IMR-90 (cell line): ENCODE data around the gene PPOX. TPM values are rescaled to one million over a fixed set of nuclear protein-coding genes. Genes with fewer than 3 reads are reported as not detected.
A peak's percentile ranks its signal among the peaks of the same experiment; 100 is the strongest.

ENCODE experiments used
- ATAC-seq: fragments of 200-7000 bp; cut with Tn5 transposase; 2 replicates; pipeline ENCODE4 v1.9.1; 2020; ENCODE audit warnings: low read depth, mild to moderate bottlenecking, moderate library complexity
- BruUV-seq: library from RNA; stranded (reverse); fragments of 400-500 nt; replicated peaks from 2 replicates; lab custom pipeline; 2021; lab: Mats Ljungman, UMichigan
- CTCF ChIA-PET: fragments of 300-600 bp; formaldehyde crosslinking; extraction: SDS; loops from one replicate; lab custom pipeline; 2021; ENCODE audit warnings: antibody characterized with exemption; lab: Yijun Ruan, JAX
- POLR2A ChIA-PET: fragments of 300-600 bp; sonication (Branson Sonifier 250); formaldehyde crosslinking; loops from one replicate; lab custom pipeline; 2022; ENCODE audit warnings: antibody characterized with exemption; ENCODE audit not compliant: unreplicated experiment; lab: Charles Lee
- DNase-seq: peaks from one replicate; pipeline ENCODE4 v3.0.0; 2013
- H2AFZ ChIP-seq: replicated peaks from 2 replicates; pipeline ENCODE3; 2013; ENCODE audit warnings: low read length, mild to moderate bottlenecking; ENCODE audit not compliant: poor library complexity
- H2AK5ac ChIP-seq: 2 replicates; pipeline ENCODE4 v1.6.1; 2013; ENCODE audit warnings: low read depth, low read length, inconsistent platforms
- H2AK9ac ChIP-seq: replicated peaks from 2 replicates; pipeline ENCODE3; 2013; ENCODE audit warnings: mild to moderate bottlenecking, low read depth, low read length, moderate library complexity; ENCODE audit not compliant: poor library complexity
- H2BK120ac ChIP-seq: 2 replicates; pipeline ENCODE4 v1.6.1; 2013; ENCODE audit warnings: low read depth, low read length, inconsistent platforms
- H2BK15ac ChIP-seq: 3 replicates; pipeline ENCODE4 v1.6.1; 2013; ENCODE audit warnings: low read depth, low read length, inconsistent platforms
- H2BK20ac ChIP-seq: 2 replicates; pipeline ENCODE4 v1.6.1; 2013; ENCODE audit warnings: low read depth, mild to moderate bottlenecking, inconsistent platforms, low read length, moderate library complexity
- H2BK5ac ChIP-seq: 2 replicates; pipeline ENCODE4 v1.6.1; 2013; ENCODE audit warnings: mild to moderate bottlenecking, low read depth, low read length, inconsistent platforms; ENCODE audit not compliant: poor library complexity, severe bottlenecking
- H3K14ac ChIP-seq: replicated peaks from 2 replicates; pipeline ENCODE4 v1.6.1; 2013; ENCODE audit warnings: low read depth, low read length, inconsistent platforms
- H3K18ac ChIP-seq: 2 replicates; pipeline ENCODE4 v1.6.1; 2013; ENCODE audit warnings: low read depth, low read length, control low read depth
- H3K23ac ChIP-seq: 2 replicates; pipeline ENCODE4 v1.6.1; 2013; ENCODE audit warnings: low read depth, low read length, inconsistent platforms
- H3K27ac ChIP-seq: 2 replicates; pipeline ENCODE4 v1.5.1; 2013; ENCODE audit warnings: mild to moderate bottlenecking, control low read depth, low read length; ENCODE audit not compliant: insufficient read depth
- H3K27me3 ChIP-seq: 2 replicates; pipeline ENCODE4 v1.6.1; 2013; ENCODE audit warnings: low read length; ENCODE audit not compliant: control insufficient read depth, insufficient read depth
- H3K36me3 ChIP-seq: 2 replicates; pipeline ENCODE4 v1.6.1; 2013; ENCODE audit warnings: low read length, mixed read lengths; ENCODE audit not compliant: control insufficient read depth, insufficient read depth
- H3K4ac ChIP-seq: 2 replicates; pipeline ENCODE4 v1.6.1; 2013; ENCODE audit warnings: low read depth, low read length, inconsistent platforms
- H3K4me1 ChIP-seq: 2 replicates; pipeline ENCODE4 v1.6.1; 2013; ENCODE audit warnings: low read length, mixed read lengths; ENCODE audit not compliant: control insufficient read depth, insufficient read depth
- H3K4me2 ChIP-seq: 2 replicates; pipeline ENCODE4 v1.6.1; 2013; ENCODE audit warnings: low read depth, mild to moderate bottlenecking, control low read depth, low read length, moderate library complexity
- H3K4me3 ChIP-seq: 2 replicates; pipeline ENCODE4 v1.5.1; 2013; ENCODE audit warnings: low read depth, mild to moderate bottlenecking, control low read depth, low read length, moderate library complexity; ENCODE audit not compliant: insufficient read depth
- H3K56ac ChIP-seq: 2 replicates; pipeline ENCODE4 v1.6.1; 2013; ENCODE audit warnings: low read length, inconsistent platforms; ENCODE audit not compliant: insufficient read depth; ENCODE audit errors: extremely low read depth
- H3K79me1 ChIP-seq, 2 experiments: 2 replicates each; pipeline ENCODE4 v1.6.1; 2013; ENCODE audit warnings: low read length in 2 of 2, inconsistent platforms in 1 of 2, low read depth in 1 of 2
- H3K9ac ChIP-seq: 2 replicates; pipeline ENCODE4 v1.6.1; 2013; ENCODE audit warnings: low read depth, low read length, control low read depth
- H3K9me1 ChIP-seq: 2 replicates; pipeline ENCODE4 v1.6.1; 2013; ENCODE audit warnings: low read length, inconsistent platforms; ENCODE audit not compliant: insufficient read depth
- H3K9me3 ChIP-seq: 2 replicates; pipeline ENCODE4 v1.6.1; 2013; ENCODE audit warnings: low read length; ENCODE audit not compliant: control insufficient read depth, insufficient read depth
- H4K20me1 ChIP-seq: 2 replicates; pipeline ENCODE4 v1.6.1; 2013; ENCODE audit warnings: low read length, inconsistent platforms; ENCODE audit not compliant: insufficient read depth
- H4K5ac ChIP-seq: 2 replicates; pipeline ENCODE4 v1.6.1; 2013; ENCODE audit warnings: mild to moderate bottlenecking, low read depth, low read length, control low read depth
- H4K8ac ChIP-seq, 2 experiments: 2 replicates each; pipeline ENCODE4 v1.6.1; 2013; ENCODE audit warnings: low read depth in 2 of 2, low read length in 2 of 2, control low read depth in 1 of 2, inconsistent platforms in 1 of 2
- H4K91ac ChIP-seq: 2 replicates; pipeline ENCODE4 v1.6.1; 2013; ENCODE audit warnings: low read depth, low read length, inconsistent platforms; ENCODE audit not compliant: insufficient read depth
- BHLHE40 ChIP-seq: fragments of 150-350 bp; IDR thresholded peaks from 2 replicates; pipeline ENCODE4 v1.6.1; 2016; ENCODE audit warnings: mild to moderate bottlenecking, low read depth, low read length
- CEBPB ChIP-seq: IDR thresholded peaks from 2 replicates; pipeline ENCODE4 v1.6.1; 2012; ENCODE audit warnings: low read depth, low read length, improper control_type of control experiment
- CHD1 ChIP-seq: IDR thresholded peaks from 2 replicates; pipeline ENCODE4 v1.6.1; 2012; ENCODE audit warnings: low read depth, low read length, improper control_type of control experiment
- FOS ChIP-seq: fragments of 150-350 bp; IDR thresholded peaks from 2 replicates; pipeline ENCODE4 v1.6.1; 2016; ENCODE audit warnings: low read depth, low read length
- MXI1 ChIP-seq: IDR thresholded peaks from 2 replicates; pipeline ENCODE4 v1.6.1; 2012; ENCODE audit warnings: low read depth, mild to moderate bottlenecking, low read length, moderate library complexity, borderline replicate concordance
- NFE2L2 ChIP-seq: fragments of 150-350 bp; IDR thresholded peaks from 2 replicates; pipeline ENCODE4 v1.6.1; 2016; ENCODE audit warnings: low read depth, mild to moderate bottlenecking, low read length
- POLR2A ChIP-seq: IDR thresholded peaks from 2 replicates; pipeline ENCODE4 v1.6.1; 2012; ENCODE audit warnings: mild to moderate bottlenecking, low read depth, low read length
- RAD21 ChIP-seq: IDR thresholded peaks from 2 replicates; pipeline ENCODE4 v1.6.1; 2012; ENCODE audit warnings: low read length, improper control_type of control experiment
- RCOR1 ChIP-seq: IDR thresholded peaks from 2 replicates; pipeline ENCODE4 v1.6.1; 2012; ENCODE audit warnings: mild to moderate bottlenecking, low read length, improper control_type of control experiment; ENCODE audit not compliant: insufficient replicate concordance
- USF2 ChIP-seq: fragments of 150-350 bp; IDR thresholded peaks from 2 replicates; pipeline ENCODE4 v1.6.1; 2017; ENCODE audit warnings: mild to moderate bottlenecking, antibody characterized with exemption, low read length, low read depth
- WGBS, 2 experiments: methylation state at CpG; one replicate each; pipeline versions ENCODE4 v1.1.5 to v1.1.7; 2013; ENCODE audit warnings: missing lambda C conversion rate in 2 of 2; ENCODE audit not compliant: insufficient read length in 1 of 2; ENCODE audit errors: extremely low coverage in 2 of 2; 5-methylcytosine and 5-hydroxymethylcytosine counted together
- dilution Hi-C: fragments of 300-500 bp; cut with HindIII; formaldehyde crosslinking; loops from one replicate; pipeline ENCODE4 v1.14.3; 2018; ENCODE audit warnings: low sequenced_read_pairs; ENCODE audit not compliant: unreplicated experiment
- in situ Hi-C: fragments of 300-500 bp; cut with MboI; formaldehyde crosslinking; loops from 3 replicates; pipeline ENCODE4 v1.14.3; 2019; ENCODE audit warnings: low sequenced_read_pairs, inconsistent platforms, mixed read lengths
- intact Hi-C: fragments of 100-400 bp; cut with micrococcal nuclease; formaldehyde crosslinking; loops from 2 replicates; pipeline ENCODE4 v1.10.0; 2022
- polyA plus RNA-seq, 3 experiments: library from polyadenylated mRNA; depleted of rRNA; stranded (reverse); fragments of >200 nt; gene quantifications; 2 replicates each; pipeline ENCODE4 v1.2.3, GENCODE V29; 2012; ENCODE audit warnings: low replicate concordance in 1 of 3
- total RNA-seq: library from RNA; depleted of rRNA; stranded (reverse); fragments of >200 nt; gene quantifications from 2 replicates; pipeline ENCODE4 v1.2.3, GENCODE V29; 2012

Gene PPOX
- total and polyA plus RNA-seq, 2 of the 4 experiments (the other 2 are of a cell fraction), result 6.1 to 14.3 TPM

GRCh38 chr1:161172776-161173376 is 6.7 kb downstream of the PPOX start:
- no CpG with 5 or more reads among the region's 4 CpGs for WGBS, 2 experiments
- H2AK9ac ChIP-seq, result no peak overlapping the region
- peaks cover 13% of the 10 kb centered on the region; the same call in 1 of the 2 replicates for H4K20me1 ChIP-seq
- no peak overlapping the region for H2AFZ ChIP-seq
- ATAC-seq (peak; percentile 52), DNase-seq (peak; percentile 97)
- H4K91ac ChIP-seq, result peak overlapping the region; percentile 61; the same call in 1 of the 2 replicates
- no peak overlapping the region; the same call in 2 of the 3 replicates for H2BK15ac ChIP-seq
- H2BK120ac ChIP-seq, result no peak overlapping the region
- no peak overlapping the region; the same call in 1 of the 2 replicates for H3K18ac ChIP-seq
- peaks cover 11% of the 10 kb centered on the region for H3K9me1 ChIP-seq
- peak overlapping the region; percentile 23; the same call in 1 of the 2 replicates for H2BK20ac ChIP-seq
- peak overlapping the region in 1 of 2 experiments; percentile 58; a peak in 1 of 4 replicates for H4K8ac ChIP-seq
- peak overlapping the region; percentile 49 for H2BK5ac ChIP-seq
- H3K14ac ChIP-seq, result 0 out of 2 replicates have a peak overlapping the region, but pooled peaks have one; percentile 37
- POLR2A ChIA-PET, result no interaction called here
- dilution Hi-C loops (no loop called here), in situ Hi-C loops (no loop called here), intact Hi-C loops (no loop called here)
- 0 out of 2 replicates have a peak overlapping the region, but pooled peaks have one; percentile 35 for H2AK5ac ChIP-seq
- 0 out of 2 replicates have a peak overlapping the region, but pooled peaks have one; percentile 45 for H3K23ac ChIP-seq
- peak overlapping the region; percentile 49 for H3K4me2 ChIP-seq
- H3K4me1 ChIP-seq, result peaks cover 17% of the 10 kb centered on the region
- H4K5ac ChIP-seq, result no peak overlapping the region
- H3K9ac ChIP-seq, result no peak overlapping the region
- H3K4ac ChIP-seq, result peak overlapping the region; percentile 71; the same call in 1 of the 2 replicates
- no peak overlapping the region for H3K56ac ChIP-seq
- TF ChIP-seq CEBPB (peak; percentile 83), BHLHE40 (peak; percentile 41; the same call in 1 of the 2 replicates), CHD1 (no peak), POLR2A (no peak), USF2 (0 out of 2 replicates have a peak, but pooled peaks have one; percentile 8), NFE2L2 (no peak), FOS (0 out of 2 replicates have a peak, but pooled peaks have one; percentile 10), RAD21 (no peak), RCOR1 (peak; percentile 59), MXI1 (peak; percentile 99)
- no peaks in the 10 kb centered on the region for H3K27me3 ChIP-seq
- CTCF ChIA-PET, result no interaction called here
- peak overlapping the region; percentile 74; the same call in 1 of the 2 replicates for H3K27ac ChIP-seq
- peaks cover 46% of the 10 kb centered on the region for H3K36me3 ChIP-seq
- H3K9me3 ChIP-seq, result no peaks in the 10 kb centered on the region
- no peak overlapping the region for H3K4me3 ChIP-seq
- peaks cover 14 to 43% of the 10 kb centered on the region in 2 experiments for H3K79me1 ChIP-seq
- BruUV-seq, result no TSS peak
